Activated gamma-delta T cell treated with anti-CD3 and anti-CD28 coated beads, Interleukin-2, amount 50 U/mL, for 16 hours (primary cell): Measurements from ENCODE around the gene GPR119.
"Not testable (repeated sequence)": the region's sequence is repeated elsewhere in the genome, so short reads cannot be mapped to it uniquely, and the experiment has no call there.

Experiments
- DNase-seq: peaks from one replicate; pipeline ENCODE4 v3.0.0-alpha.2; 2020; ENCODE audit warnings: low read depth

GPR119 gene

GRCh38 chrX:130339408-130340222 lies 45.9 kb downstream of the GPR119 start, which contains the start of gene SLC25A14:
Gene SLC25A14 (plus strand): TSS chrX:130339919. CDS start chrX:130340279, 360 bp downstream.
- DNase-seq: peak; percentile 56

GRCh38 chrX:130338869-130339268 lies 46.6 kb downstream of the GPR119 start:
- not testable (repeated sequence) for DNase-seq

- DNase-seq: no peak
Observed at GRCh38 chrX:130336531-130336930, 48.9 kb downstream of the GPR119 start.
